Caco-2 (cell line): ENCODE measurements around the gene GNAO1. TPM values are rescaled to one million over a fixed set of nuclear protein-coding genes. Genes with fewer than 3 reads are reported as not detected.

Source experiments
- BruUV-seq: library from RNA; stranded (reverse); fragments of 400-500 nt; replicated peaks from 2 replicates; lab custom pipeline; 2021; lab: Mats Ljungman, UMichigan
- CTCF ChIA-PET: fragments of 300-600 bp; sonication (Branson Sonifier 250); formaldehyde crosslinking; loops from one replicate; lab custom pipeline; 2022; ENCODE audit warnings: antibody characterized with exemption; lab: Charles Lee
- POLR2A ChIA-PET: fragments of 300-600 bp; sonication (Branson Sonifier 250); formaldehyde crosslinking; loops from one replicate; lab custom pipeline; 2022; ENCODE audit warnings: antibody characterized with exemption; lab: Charles Lee
- DNase-seq, 2 experiments: peaks; one replicate each; pipeline versions ENCODE4 v3.0.0 to v3.0.0-alpha.2; 2020 to 2022
- H3K27me3 ChIP-seq: replicated peaks from 2 replicates; pipeline ENCODE4 v1.6.0; 2011; ENCODE audit warnings: low read length; ENCODE audit not compliant: control insufficient read depth, insufficient read depth
- H3K36me3 ChIP-seq: 2 replicates; pipeline ENCODE4 v1.5.1; 2011; ENCODE audit warnings: low read length; ENCODE audit not compliant: control insufficient read depth, insufficient read depth
- H3K4me1 ChIP-seq: fragments of 250-450 bp; sonication (Bioruptor Pico); 2 replicates; pipeline ENCODE4 v1.5.1; 2020; ENCODE audit warnings: mild to moderate bottlenecking
- H3K4me3 ChIP-seq: 2 replicates; pipeline ENCODE4 v1.5.1; 2011; ENCODE audit warnings: low read depth, mild to moderate bottlenecking, control low read depth, low read length
- H3K9me3 ChIP-seq: fragments of 250-450 bp; sonication (Bioruptor Pico); 2 replicates; pipeline ENCODE4 v1.5.1; 2020; ENCODE audit warnings: mild to moderate bottlenecking, moderate library complexity
- H3K27ac Mint-ChIP-seq: one replicate; pipeline ENCODE4 v1.8.0; 2022; ENCODE audit warnings: mixed read lengths; ENCODE audit not compliant: unreplicated experiment
- H3K27me3 Mint-ChIP-seq: one replicate; pipeline ENCODE4 v1.8.0; 2022; ENCODE audit warnings: mixed read lengths; ENCODE audit not compliant: insufficient read depth, unreplicated experiment
- H3K36me3 Mint-ChIP-seq: one replicate; pipeline ENCODE4 v1.8.0; 2022; ENCODE audit warnings: mild to moderate bottlenecking, mixed read lengths; ENCODE audit not compliant: insufficient read depth, unreplicated experiment
- H3K4me1 Mint-ChIP-seq: one replicate; pipeline ENCODE4 v1.8.0; 2022; ENCODE audit warnings: low read depth, mixed read lengths; ENCODE audit not compliant: unreplicated experiment
- H3K4me3 Mint-ChIP-seq: one replicate; pipeline ENCODE4 v1.8.0; 2022; ENCODE audit warnings: mild to moderate bottlenecking, moderate library complexity, mixed read lengths; ENCODE audit not compliant: unreplicated experiment
- H3K9me3 Mint-ChIP-seq: one replicate; pipeline ENCODE4 v1.8.0; 2022; ENCODE audit warnings: mixed read lengths; ENCODE audit not compliant: unreplicated experiment
- CTCF ChIP-seq, 2 experiments: fragments of 200-600 bp in 1 of 2; IDR thresholded peaks; 1 replicate in 1 of 2; 2 replicates in 1 of 2; pipeline versions ENCODE4 v1.5.1 to v1.8.0; 2011 to 2022; ENCODE audit warnings: antibody characterized with exemption in 1 of 2, control low read depth in 1 of 2, inconsistent platforms in 1 of 2, low read depth in 1 of 2, low read length in 1 of 2, mild to moderate bottlenecking in 1 of 2, moderate library complexity in 1 of 2; ENCODE audit not compliant: insufficient read depth in 1 of 2, severe bottlenecking in 1 of 2, unreplicated experiment in 1 of 2
- intact Hi-C: fragments of 100-400 bp; cut with micrococcal nuclease; formaldehyde crosslinking; loops from one replicate; pipeline ENCODE4 v1.10.0; 2022; ENCODE audit not compliant: unreplicated experiment
- total RNA-seq: library from RNA; stranded (reverse); gene quantifications from 2 replicates; pipeline ENCODE4 v1.2.3, GENCODE V29; 2022

The GNAO1 gene
- total RNA-seq, 1 experiment from 2014 or later = 3.2 TPM

DNA sequence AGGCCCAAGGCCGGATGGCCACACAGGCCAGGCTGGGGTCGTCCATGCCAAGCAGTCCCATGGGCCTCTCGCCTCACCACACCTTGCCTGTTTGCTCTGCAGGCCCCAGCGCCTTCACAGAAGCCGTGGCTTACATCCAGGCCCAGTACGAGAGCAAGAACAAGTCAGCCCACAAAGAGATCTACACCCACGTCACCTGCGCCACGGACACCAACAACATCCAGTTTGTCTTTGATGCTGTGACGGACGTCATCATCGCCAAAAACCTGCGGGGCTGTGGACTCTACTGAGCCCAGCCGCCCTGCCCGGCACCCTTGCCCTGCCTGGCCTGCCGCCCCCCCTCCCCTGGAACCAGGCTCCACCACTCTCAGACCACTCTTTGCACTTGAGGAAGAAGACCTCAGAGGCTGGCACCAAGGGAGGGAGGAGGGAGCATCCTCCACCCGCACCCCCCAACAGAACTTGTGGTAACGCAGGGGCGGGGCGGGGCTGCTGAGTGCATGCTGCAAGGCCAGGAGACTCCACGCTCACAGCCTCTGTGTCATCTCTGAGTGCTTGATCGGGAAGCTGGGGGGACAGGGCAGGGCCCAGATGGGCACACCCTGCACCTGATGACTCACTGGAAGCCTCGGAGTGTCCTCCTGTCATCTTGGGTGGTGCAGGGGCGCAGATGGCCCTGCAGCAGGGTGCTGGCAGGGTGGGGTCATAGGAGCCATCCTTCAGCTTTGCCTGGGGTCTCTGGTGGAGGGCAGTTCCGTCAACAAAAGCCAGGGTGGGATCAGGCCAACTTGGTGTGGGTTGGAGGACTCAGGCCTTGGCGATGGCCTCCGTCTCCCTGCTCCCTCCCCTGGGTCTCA is 152.6 kb downstream of the GNAO1 start:
- H3K9me3 Mint-ChIP-seq = no peaks in the 10 kb centered on the region
- Histone ChIP-seq H3K9me3 (no peaks in the 10 kb centered on the region), H3K27me3 (no peaks in the 10 kb centered on the region), H3K4me3 (no peak overlapping the region), H3K36me3 (no peaks in the 10 kb centered on the region), H3K4me1 (no peaks in the 10 kb centered on the region)
- no peak overlapping the region for H3K27ac Mint-ChIP-seq
- no TSS peak for BruUV-seq
- DNase-seq = no peak
- TF ChIP-seq CTCF (IDR thresholded peaks at IDR 0.05; ENCODE audit: insufficient read depth in 1 of 2, low read depth in 1 of 2, low read length in 1 of 2, severe bottlenecking in 1 of 2, unreplicated experiment in 1 of 2) = no peak
- H3K4me3 Mint-ChIP-seq = no peak overlapping the region
- H3K36me3 Mint-ChIP-seq = no peaks in the 10 kb centered on the region
- no peaks in the 10 kb centered on the region for H3K4me1 Mint-ChIP-seq
- intact Hi-C loops = no loop called here
- ChIA-PET CTCF (no interaction called here), POLR2A (no interaction called here)
- no peaks in the 10 kb centered on the region for H3K27me3 Mint-ChIP-seq

- no peaks in the 10 kb centered on the region for H3K27me3 Mint-ChIP-seq
- H3K36me3 Mint-ChIP-seq = no peaks in the 10 kb centered on the region
- H3K4me3 Mint-ChIP-seq = no peak overlapping the region
- intact Hi-C loops = no loop called here
- Histone ChIP-seq H3K36me3 (no peaks in the 10 kb centered on the region), H3K9me3 (no peaks in the 10 kb centered on the region), H3K4me1 (no peaks in the 10 kb centered on the region), H3K27me3 (no peaks in the 10 kb centered on the region), H3K4me3 (no peak overlapping the region)
- no peaks in the 10 kb centered on the region for H3K9me3 Mint-ChIP-seq
- POLR2A ChIA-PET = no interaction called here
- no peaks in the 10 kb centered on the region for H3K4me1 Mint-ChIP-seq
- BruUV-seq = no TSS peak
- H3K27ac Mint-ChIP-seq = no peak overlapping the region
- TF ChIP-seq CTCF (IDR thresholded peaks at IDR 0.05; ENCODE audit: insufficient read depth in 1 of 2, low read depth in 1 of 2, low read length in 1 of 2, severe bottlenecking in 1 of 2, unreplicated experiment in 1 of 2) = no peak
- CTCF ChIA-PET = no interaction called here
- no peak for DNase-seq
Measured at GRCh38 chr16:56344518-56345405, 153.5 kb downstream of the GNAO1 start.

DNA sequence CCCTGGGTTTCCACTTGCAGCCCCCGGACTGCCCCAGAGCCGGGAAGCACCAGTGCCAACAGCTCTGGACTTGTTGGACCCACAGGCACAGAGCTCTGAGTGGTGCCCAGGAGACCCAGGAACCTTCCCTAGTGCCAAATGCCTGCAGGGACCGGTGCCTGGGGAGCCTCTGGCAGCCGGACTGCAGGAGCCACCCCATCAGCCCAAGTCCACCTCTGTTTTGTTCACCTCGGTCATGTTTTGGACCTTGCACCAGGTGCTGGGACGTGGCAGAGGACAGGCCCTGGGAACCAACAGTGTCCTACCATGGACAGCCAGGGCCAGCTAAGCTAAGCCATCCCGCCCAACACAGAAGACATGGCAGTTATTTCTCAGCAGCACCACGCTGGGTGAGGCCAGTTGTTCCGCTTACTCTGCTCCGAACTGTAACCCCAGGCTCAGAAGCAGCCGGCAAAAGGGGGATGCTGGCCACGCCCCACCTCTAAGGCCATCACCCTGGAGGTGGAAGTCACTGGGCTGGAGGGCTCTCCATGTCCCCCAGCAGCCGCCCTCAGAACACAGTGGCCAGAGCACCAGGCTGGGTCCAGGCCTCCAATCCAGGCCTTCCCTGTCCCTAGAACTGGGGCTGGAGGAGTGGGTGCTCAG is 154.2 kb downstream of the GNAO1 start:
- ChIA-PET POLR2A (no interaction called here), CTCF (no interaction called here)
- no peak overlapping the region for H3K4me3 ChIP-seq
- intact Hi-C loops = no loop called here
- H3K9me3 Mint-ChIP-seq = no peaks in the 10 kb centered on the region
- H3K27me3 ChIP-seq = no peaks in the 10 kb centered on the region
- H3K4me1 ChIP-seq = no peaks in the 10 kb centered on the region
- no peaks in the 10 kb centered on the region for H3K9me3 ChIP-seq
- no peaks in the 10 kb centered on the region for H3K36me3 Mint-ChIP-seq
- no peak for DNase-seq
- H3K27me3 Mint-ChIP-seq = no peaks in the 10 kb centered on the region
- H3K4me1 Mint-ChIP-seq = no peaks in the 10 kb centered on the region
- H3K36me3 ChIP-seq = no peaks in the 10 kb centered on the region
- H3K27ac Mint-ChIP-seq = no peak overlapping the region
- H3K4me3 Mint-ChIP-seq = no peak overlapping the region
- no peak for TF ChIP-seq CTCF (IDR thresholded peaks at IDR 0.05; ENCODE audit: insufficient read depth in 1 of 2, low read depth in 1 of 2, low read length in 1 of 2, severe bottlenecking in 1 of 2, unreplicated experiment in 1 of 2)
- BruUV-seq = no TSS peak
